ENCODE results near the gene MSRB3.
"Not testable (repeated sequence)": the region's sequence is repeated elsewhere in the genome, so short reads cannot be mapped to it uniquely, and the experiment has no call there.

The MSRB3 gene

GRCh38 chr12:65308006-65308405, 29.5 kb downstream of the MSRB3 start:
- DNase-seq = no peak
- in situ Hi-C loops (cut with HindIII; ENCODE audit: low pct_ligation_motif_present, low sequenced_read_pairs) = no loop called here
- no peak for TF ChIP-seq CTCF (IDR thresholded peaks at IDR 0.05; ENCODE audit: low read depth, low read length, missing control alignments)
- peak overlapping the region; percentile 21 for H3K27ac ChIP-seq
- H3K4me3 ChIP-seq (ENCODE audit: low read depth, low read length) = no peak overlapping the region
- H3K27me3 ChIP-seq (replicated peaks) = no peaks in the 10 kb centered on the region
- H3K36me3 ChIP-seq (replicated peaks) = no peaks in the 10 kb centered on the region

GRCh38 chr12:65308601-65309071, 30.2 kb downstream of the MSRB3 start:
- Histone ChIP-seq H3K36me3 (replicated peaks) (no peaks in the 10 kb centered on the region), H3K4me3 (ENCODE audit: low read depth, low read length) (no peak overlapping the region), H3K27me3 (replicated peaks) (no peaks in the 10 kb centered on the region), H3K27ac (no peak overlapping the region)
- DNase-seq = no peak
- in situ Hi-C loops (cut with HindIII; ENCODE audit: low pct_ligation_motif_present, low sequenced_read_pairs) = no loop called here
- no peak for TF ChIP-seq CTCF (IDR thresholded peaks at IDR 0.05; ENCODE audit: low read depth, low read length, missing control alignments)

GRCh38 chr12:65311260-65311659, 32.8 kb downstream of the MSRB3 start:
- H3K36me3 ChIP-seq (replicated peaks) = no peaks in the 10 kb centered on the region
- H3K4me3 ChIP-seq (ENCODE audit: low read depth, low read length) = no peak overlapping the region
- DNase-seq = no peak
- H3K27me3 ChIP-seq (replicated peaks) = no peaks in the 10 kb centered on the region
- TF ChIP-seq CTCF (IDR thresholded peaks at IDR 0.05; ENCODE audit: low read depth, low read length, missing control alignments) = no peak
- in situ Hi-C loops (cut with HindIII; ENCODE audit: low pct_ligation_motif_present, low sequenced_read_pairs) = no loop called here
- no peak overlapping the region for H3K27ac ChIP-seq

GRCh38 chr12:65313719-65314317, 35.3 kb downstream of the MSRB3 start:
- TF ChIP-seq CTCF (IDR thresholded peaks at IDR 0.05; ENCODE audit: low read depth, low read length, missing control alignments) = peak; percentile 17
- Histone ChIP-seq H3K36me3 (replicated peaks) (no peaks in the 10 kb centered on the region), H3K4me3 (ENCODE audit: low read depth, low read length) (no peak overlapping the region), H3K27me3 (replicated peaks) (no peaks in the 10 kb centered on the region), H3K27ac (peak overlapping the region; percentile 17)
- in situ Hi-C loops (cut with HindIII; ENCODE audit: low pct_ligation_motif_present, low sequenced_read_pairs) = no loop called here
- DNase-seq = no peak

- H3K27me3 ChIP-seq (replicated peaks); H3K4me3 ChIP-seq (ENCODE audit: low read depth, low read length); DNase-seq; H3K36me3 ChIP-seq (replicated peaks); in situ Hi-C loops (cut with HindIII; ENCODE audit: low pct_ligation_motif_present, low sequenced_read_pairs); H3K27ac ChIP-seq: not testable (repeated sequence)
Observed at GRCh38 chr12:65315238-65315637, 36.8 kb downstream of the MSRB3 start.

- no peaks in the 10 kb centered on the region for H3K27me3 ChIP-seq (replicated peaks)
- in situ Hi-C loops (cut with HindIII; ENCODE audit: low pct_ligation_motif_present, low sequenced_read_pairs) = no loop called here
- H3K36me3 ChIP-seq (replicated peaks) = no peaks in the 10 kb centered on the region
- H3K27ac ChIP-seq = no peak overlapping the region
- H3K4me3 ChIP-seq (ENCODE audit: low read depth, low read length) = no peak overlapping the region
- DNase-seq = no peak
- no peak for TF ChIP-seq CTCF (IDR thresholded peaks at IDR 0.05; ENCODE audit: low read depth, low read length, missing control alignments)
Observed at GRCh38 chr12:65318186-65318685, 39.8 kb downstream of the MSRB3 start.

Measured in brain microvascular endothelial cell (primary cell).